Activated CD8-positive, alpha-beta T cell treated with anti-CD3 and anti-CD28 coated beads for 36 hours (primary cell): ENCODE results near the gene DLGAP1. TPM values are rescaled to one million over a fixed set of nuclear protein-coding genes. Genes with fewer than 3 reads are reported as not detected.

Experiments
- ATAC-seq: fragments of 200-7000 bp; cut with Tn5 transposase; one replicate; pipeline ENCODE4 v1.10.0; 2021; ENCODE audit warnings: mild to moderate bottlenecking, moderate library complexity
- CTCF ChIA-PET: fragments of 350-600 bp; sonication (Branson Sonifier 250); formaldehyde crosslinking; loops from one replicate; lab custom pipeline; 2021; ENCODE audit warnings: antibody characterized with exemption; lab: Charles Lee
- POLR2A ChIA-PET: fragments of 350-600 bp; sonication (Branson Sonifier 250); formaldehyde crosslinking; loops from one replicate; lab custom pipeline; 2021; ENCODE audit warnings: antibody characterized with exemption; lab: Charles Lee
- DNase-seq: peaks from one replicate; pipeline ENCODE4 v3.0.0-alpha.2; 2020
- H3K27ac Mint-ChIP-seq: one replicate; pipeline ENCODE4 v1.8.0; 2021; ENCODE audit warnings: mild to moderate bottlenecking, mixed read lengths
- H3K27me3 Mint-ChIP-seq: one replicate; pipeline ENCODE4 v1.8.0; 2021; ENCODE audit warnings: mixed read lengths
- H3K36me3 Mint-ChIP-seq: one replicate; pipeline ENCODE4 v1.8.0; 2021; ENCODE audit warnings: low read depth, mixed read lengths
- H3K4me1 Mint-ChIP-seq: one replicate; pipeline ENCODE4 v1.8.0; 2021; ENCODE audit warnings: low read depth, mixed read lengths
- H3K4me3 Mint-ChIP-seq: one replicate; pipeline ENCODE4 v1.8.0; 2021; ENCODE audit warnings: mild to moderate bottlenecking, moderate library complexity, mixed read lengths
- H3K9me3 Mint-ChIP-seq: one replicate; pipeline ENCODE4 v1.8.0; 2021; ENCODE audit warnings: mixed read lengths
- intact Hi-C: fragments of 100-400 bp; cut with micrococcal nuclease; formaldehyde crosslinking; loops from one replicate; pipeline ENCODE4 v1.10.0; 2022
- total RNA-seq, 2 experiments: library from RNA; stranded (reverse); gene quantifications; one replicate each; pipeline ENCODE4 v1.2.3, GENCODE V29; 2021
- TF ChIP-seq, protein P1 (sequence below): fragments of 200-600 bp; IDR thresholded peaks from one replicate; pipeline ENCODE4 v1.8.0; 2022; ENCODE audit warnings: antibody characterized with exemption, mild to moderate bottlenecking

Gene DLGAP1
- total RNA-seq, 2 experiments from 2014 or later: not detected

DNA sequence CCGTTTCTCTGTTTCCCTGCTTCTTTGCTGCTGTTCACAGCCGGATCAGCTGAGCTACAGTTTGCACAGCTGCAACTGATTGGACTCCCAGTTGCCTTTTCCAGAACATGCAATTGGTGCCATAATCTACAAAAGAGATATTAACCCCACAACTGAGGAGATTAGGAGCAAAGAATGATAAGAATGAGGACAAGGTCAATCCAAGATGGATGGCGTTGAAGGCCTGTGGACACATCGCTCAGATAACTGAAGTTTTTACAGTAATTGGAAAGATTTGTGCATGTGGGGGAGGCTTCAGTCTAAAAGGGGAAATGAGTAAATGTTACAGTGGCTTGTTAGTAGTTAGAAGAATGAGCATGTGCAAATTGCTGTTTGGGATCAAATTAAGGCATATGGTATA lies 741.9 kb downstream of the DLGAP1 start:
- H3K4me1 Mint-ChIP-seq: peaks cover 9% of the 10 kb centered on the region
- peaks cover 24% of the 10 kb centered on the region for H3K27me3 Mint-ChIP-seq
- H3K4me3 Mint-ChIP-seq: no peak overlapping the region
- no peak for DNase-seq
- CTCF ChIA-PET: no interaction called here
- no peaks in the 10 kb centered on the region for H3K9me3 Mint-ChIP-seq
- H3K36me3 Mint-ChIP-seq: no peaks in the 10 kb centered on the region
- POLR2A ChIA-PET: no interaction called here
- no peak overlapping the region for H3K27ac Mint-ChIP-seq
- intact Hi-C loops: no loop called here
- ATAC-seq: no peak
- TF ChIP-seq, protein P1, sequence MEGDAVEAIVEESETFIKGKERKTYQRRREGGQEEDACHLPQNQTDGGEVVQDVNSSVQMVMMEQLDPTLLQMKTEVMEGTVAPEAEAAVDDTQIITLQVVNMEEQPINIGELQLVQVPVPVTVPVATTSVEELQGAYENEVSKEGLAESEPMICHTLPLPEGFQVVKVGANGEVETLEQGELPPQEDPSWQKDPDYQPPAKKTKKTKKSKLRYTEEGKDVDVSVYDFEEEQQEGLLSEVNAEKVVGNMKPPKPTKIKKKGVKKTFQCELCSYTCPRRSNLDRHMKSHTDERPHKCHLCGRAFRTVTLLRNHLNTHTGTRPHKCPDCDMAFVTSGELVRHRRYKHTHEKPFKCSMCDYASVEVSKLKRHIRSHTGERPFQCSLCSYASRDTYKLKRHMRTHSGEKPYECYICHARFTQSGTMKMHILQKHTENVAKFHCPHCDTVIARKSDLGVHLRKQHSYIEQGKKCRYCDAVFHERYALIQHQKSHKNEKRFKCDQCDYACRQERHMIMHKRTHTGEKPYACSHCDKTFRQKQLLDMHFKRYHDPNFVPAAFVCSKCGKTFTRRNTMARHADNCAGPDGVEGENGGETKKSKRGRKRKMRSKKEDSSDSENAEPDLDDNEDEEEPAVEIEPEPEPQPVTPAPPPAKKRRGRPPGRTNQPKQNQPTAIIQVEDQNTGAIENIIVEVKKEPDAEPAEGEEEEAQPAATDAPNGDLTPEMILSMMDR: no peak

DNA sequence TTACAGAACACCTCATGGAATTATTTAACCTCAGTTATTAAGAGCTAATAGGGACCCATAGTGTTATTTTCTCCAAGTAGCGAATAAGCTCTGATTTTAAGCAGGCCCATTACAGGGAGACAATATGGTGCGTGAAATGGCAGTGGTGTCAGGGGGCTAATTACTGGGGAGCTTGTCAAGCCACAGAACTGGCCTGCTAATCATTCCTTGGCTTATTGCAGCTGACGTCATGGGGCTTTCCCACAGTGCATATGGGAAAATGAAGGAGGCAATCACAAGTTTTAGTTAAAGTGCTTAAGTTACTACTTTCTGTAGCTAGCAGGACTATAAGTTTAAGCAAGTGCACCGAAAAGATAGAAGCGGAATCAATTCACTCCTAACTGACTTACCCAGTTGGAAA lies 742.6 kb downstream of the DLGAP1 start:
- intact Hi-C loops: no loop called here
- DNase-seq (no peak), ATAC-seq (no peak)
- Mint-ChIP-seq H3K27ac (no peak overlapping the region), H3K4me3 (no peak overlapping the region), H3K4me1 (peaks cover 9% of the 10 kb centered on the region), H3K27me3 (peaks cover 24% of the 10 kb centered on the region), H3K36me3 (no peaks in the 10 kb centered on the region), H3K9me3 (no peaks in the 10 kb centered on the region)
- POLR2A ChIA-PET: no interaction called here
- TF ChIP-seq, protein P1: no peak
- CTCF ChIA-PET: interaction anchor here (0.9 kb wide), 2 partner anchors 46 to 59 kb away, joined by 3 read pairs; no protein-coding TSS in a partner anchor

DNA sequence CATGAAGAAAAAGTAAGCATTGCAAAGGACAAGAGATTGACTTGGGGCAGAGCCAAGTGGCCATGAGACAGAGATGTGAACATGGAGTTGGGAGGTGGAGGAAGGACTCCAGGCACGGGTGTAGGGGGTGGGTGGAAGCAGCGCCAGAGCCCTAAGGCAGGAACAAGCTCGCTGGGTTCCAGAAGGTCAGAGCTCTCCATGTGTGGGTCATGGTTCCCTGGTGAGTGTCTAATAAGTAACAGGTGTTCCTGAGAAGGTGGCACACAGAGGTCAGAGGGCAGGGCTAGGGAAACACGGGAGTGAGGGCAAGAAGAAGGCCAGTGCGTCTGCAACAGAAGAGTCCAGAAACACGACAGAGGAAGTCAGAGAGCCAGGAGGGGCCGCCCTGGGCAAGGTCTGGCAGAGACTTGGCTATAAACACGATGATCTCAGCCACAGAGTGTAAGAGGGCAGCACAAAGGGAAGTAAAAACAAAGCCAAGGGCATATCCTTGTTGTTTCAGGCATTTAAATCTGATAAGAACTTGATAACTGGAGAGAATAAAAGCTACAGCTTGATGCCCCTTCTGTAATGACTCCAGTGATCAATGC lies 744.3 kb downstream of the DLGAP1 start:
- no peak overlapping the region for H3K4me3 Mint-ChIP-seq
- DNase-seq: no peak
- peaks cover 9% of the 10 kb centered on the region for H3K4me1 Mint-ChIP-seq
- CTCF ChIA-PET: no interaction called here
- POLR2A ChIA-PET: no interaction called here
- ATAC-seq: no peak
- no peaks in the 10 kb centered on the region for H3K9me3 Mint-ChIP-seq
- peaks cover 29% of the 10 kb centered on the region for H3K27me3 Mint-ChIP-seq
- TF ChIP-seq, protein P1: no peak
- H3K27ac Mint-ChIP-seq: no peak overlapping the region
- no peaks in the 10 kb centered on the region for H3K36me3 Mint-ChIP-seq
- intact Hi-C loops: no loop called here

DNA sequence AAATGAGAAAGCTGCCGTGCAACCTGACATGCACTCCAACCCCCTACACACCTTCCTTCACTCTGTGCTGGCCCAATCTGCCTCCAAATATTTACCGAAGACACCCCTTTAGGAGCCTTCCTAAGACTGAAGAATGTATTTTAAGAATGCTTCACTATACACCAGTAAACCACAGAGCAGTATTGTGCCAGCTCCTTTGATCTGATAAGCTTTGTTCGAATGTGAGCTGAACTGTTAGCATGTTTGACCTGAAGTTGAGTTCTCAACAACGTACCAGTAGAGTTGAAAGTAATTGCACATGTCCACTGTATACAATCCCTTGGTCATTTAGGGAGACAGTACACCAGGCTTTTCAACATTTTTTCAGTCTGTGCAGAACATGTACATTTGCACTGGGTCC lies 745.9 kb downstream of the DLGAP1 start:
- no peak overlapping the region for H3K27ac Mint-ChIP-seq
- CTCF ChIA-PET: interaction anchor here (1.6 kb wide), 1 partner anchor 62 kb away, joined by 5 read pairs; no protein-coding TSS in a partner anchor

More for the DNA sequence above, 745.9 kb downstream of the DLGAP1 start:
- intact Hi-C loops: no loop called here
- POLR2A ChIA-PET: no interaction called here
- Mint-ChIP-seq H3K4me1 (no peaks in the 10 kb centered on the region), H3K9me3 (no peaks in the 10 kb centered on the region), H3K36me3 (no peaks in the 10 kb centered on the region), H3K4me3 (no peak overlapping the region), H3K27me3 (peaks cover 21% of the 10 kb centered on the region)
- no peak for DNase-seq
- no peak for ATAC-seq
- TF ChIP-seq, protein P1: no peak
